ENCODE data around the gene MICALL2.
"Not testable (repeated sequence)": the region's sequence is repeated elsewhere in the genome, so short reads cannot be mapped to it uniquely, and the experiment has no call there.

The MICALL2 gene

GRCh38 chr7:1445341-1445740 is 13.9 kb downstream of the MICALL2 start:
- no peak for TF ChIP-seq CTCF (IDR thresholded peaks at IDR 0.05; ENCODE audit: control insufficient read depth, extremely low read depth, insufficient read depth)
- H3K4me3 ChIP-seq (ENCODE audit: low read depth, low read length) = no peak overlapping the region
- no peak for DNase-seq (ENCODE audit: low read depth)

GRCh38 chr7:1444925-1445322 is 14.3 kb downstream of the MICALL2 start:
- no peak for TF ChIP-seq CTCF (IDR thresholded peaks at IDR 0.05; ENCODE audit: control insufficient read depth, extremely low read depth, insufficient read depth)
- DNase-seq (ENCODE audit: low read depth) = no peak
- H3K4me3 ChIP-seq (ENCODE audit: low read depth, low read length) = no peak overlapping the region

- no peak overlapping the region for H3K4me3 ChIP-seq (ENCODE audit: low read depth, low read length)
- TF ChIP-seq CTCF (IDR thresholded peaks at IDR 0.05; ENCODE audit: control insufficient read depth, extremely low read depth, insufficient read depth) = no peak
- DNase-seq (ENCODE audit: low read depth) = no peak
These were observed 14.9 kb downstream of the MICALL2 start for GRCh38 chr7:1444214-1444924.

DNA sequence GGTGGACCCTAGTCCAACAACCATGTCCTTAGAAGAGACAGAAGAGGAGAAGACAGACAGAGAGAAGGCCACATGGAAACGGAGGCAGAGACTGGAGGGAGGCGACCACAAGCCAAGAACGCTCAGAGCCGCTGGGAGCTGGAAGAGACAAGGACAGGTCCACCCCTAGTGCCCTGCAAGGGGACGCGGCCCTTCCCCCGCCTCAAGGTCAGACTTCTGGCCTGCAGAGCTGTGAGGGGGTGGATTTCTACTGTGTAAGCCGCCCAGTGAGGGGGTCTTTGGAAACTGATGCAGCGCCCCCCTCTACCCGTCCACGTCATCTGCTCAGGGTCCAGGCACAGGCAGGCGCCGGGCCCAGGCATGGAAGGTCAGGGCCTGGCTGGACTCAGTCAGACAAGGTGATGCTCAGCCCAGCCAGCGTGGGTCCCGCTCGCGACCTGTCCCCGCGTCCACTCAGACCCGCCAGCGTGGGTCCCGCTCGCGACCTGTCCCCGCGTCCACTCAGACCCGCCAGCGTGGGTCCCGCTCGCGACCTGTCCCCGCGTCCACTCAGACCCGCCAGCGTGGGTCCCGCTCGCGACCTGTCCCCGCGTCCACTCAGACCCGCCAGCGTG is 15.6 kb downstream of the MICALL2 start:
- H3K4me3 ChIP-seq (ENCODE audit: low read depth, low read length); DNase-seq (ENCODE audit: low read depth): not testable (repeated sequence)

DNA sequence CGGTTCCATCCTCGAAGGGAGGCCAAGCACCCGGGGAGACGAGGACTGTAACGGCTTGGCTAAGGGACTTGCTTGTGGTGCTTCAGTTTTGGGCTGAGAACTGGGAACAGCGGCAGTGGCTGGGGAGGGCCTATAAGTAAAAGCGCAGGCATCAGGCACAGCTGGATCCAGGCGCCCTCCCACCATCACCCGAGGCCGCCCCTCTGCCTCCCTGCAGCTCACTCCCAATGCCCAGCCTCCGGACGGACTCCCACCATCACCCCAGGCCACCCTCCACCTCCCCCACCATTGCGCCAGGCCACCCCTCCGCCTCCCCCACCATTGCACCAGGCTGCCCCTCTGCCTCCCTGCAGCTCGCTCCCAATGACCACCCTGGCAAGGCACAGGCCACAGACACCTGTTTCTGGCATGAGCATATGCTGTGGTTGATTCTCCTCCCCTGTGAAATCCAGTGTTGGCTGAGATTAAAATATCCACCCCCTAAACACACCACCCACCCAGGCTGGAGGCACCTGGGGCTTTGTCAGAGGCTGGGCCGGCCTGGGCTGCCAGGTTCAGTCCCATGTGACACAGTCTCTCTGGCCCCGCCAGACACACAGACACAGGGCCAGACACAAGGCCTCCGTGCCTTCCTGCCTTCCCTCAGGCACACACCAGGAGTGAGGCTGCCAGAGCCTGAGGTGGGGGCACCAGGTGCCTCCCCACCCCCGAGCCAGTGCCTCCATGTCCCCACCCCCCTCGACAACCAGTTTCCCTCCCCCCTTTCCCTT is 16.7 kb downstream of the MICALL2 start:
- TF ChIP-seq CTCF (IDR thresholded peaks at IDR 0.05; ENCODE audit: control insufficient read depth, extremely low read depth, insufficient read depth) = no peak
- no peak overlapping the region for H3K4me3 ChIP-seq (ENCODE audit: low read depth, low read length)
- DNase-seq (ENCODE audit: low read depth) = no peak

DNA sequence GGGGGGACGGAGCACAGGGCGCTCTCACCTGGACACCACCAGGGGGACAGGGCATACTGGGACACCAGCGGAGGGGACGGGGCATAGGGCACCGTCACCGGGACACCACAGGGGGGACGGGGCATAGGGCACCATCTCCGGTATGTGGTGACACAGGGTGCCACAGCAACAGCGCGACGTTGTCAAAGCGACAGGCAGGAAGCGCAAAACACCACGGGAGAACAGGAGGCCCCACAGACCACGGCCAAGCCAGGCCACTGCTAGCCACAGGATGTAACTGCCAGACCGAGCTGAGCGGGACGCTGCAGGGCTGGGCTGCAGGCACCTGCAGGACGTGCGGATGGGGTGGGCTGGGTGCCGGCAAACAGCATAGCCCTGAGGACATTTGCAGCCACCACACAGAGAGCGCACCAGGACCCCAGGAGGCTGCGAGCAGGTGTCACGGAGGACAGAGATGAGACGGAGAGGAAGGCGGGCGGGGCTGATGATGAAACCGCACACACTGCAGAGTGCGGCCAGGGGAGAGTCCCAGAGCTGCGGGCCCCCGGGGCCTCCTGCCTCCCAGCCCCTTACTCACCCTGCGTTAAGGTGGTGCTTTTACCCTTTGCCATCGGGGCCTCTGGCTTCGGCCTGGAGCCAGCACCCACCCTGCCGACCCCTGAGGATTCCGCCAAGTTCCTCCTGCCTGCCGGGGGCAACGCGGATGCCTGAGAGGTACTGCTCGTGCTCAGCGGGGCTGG is 17.5 kb downstream of the MICALL2 start:
- H3K4me3 ChIP-seq (ENCODE audit: low read depth, low read length) = no peak overlapping the region
- TF ChIP-seq CTCF (IDR thresholded peaks at IDR 0.05; ENCODE audit: control insufficient read depth, extremely low read depth, insufficient read depth) = no peak
- no peak for DNase-seq (ENCODE audit: low read depth)

DNA sequence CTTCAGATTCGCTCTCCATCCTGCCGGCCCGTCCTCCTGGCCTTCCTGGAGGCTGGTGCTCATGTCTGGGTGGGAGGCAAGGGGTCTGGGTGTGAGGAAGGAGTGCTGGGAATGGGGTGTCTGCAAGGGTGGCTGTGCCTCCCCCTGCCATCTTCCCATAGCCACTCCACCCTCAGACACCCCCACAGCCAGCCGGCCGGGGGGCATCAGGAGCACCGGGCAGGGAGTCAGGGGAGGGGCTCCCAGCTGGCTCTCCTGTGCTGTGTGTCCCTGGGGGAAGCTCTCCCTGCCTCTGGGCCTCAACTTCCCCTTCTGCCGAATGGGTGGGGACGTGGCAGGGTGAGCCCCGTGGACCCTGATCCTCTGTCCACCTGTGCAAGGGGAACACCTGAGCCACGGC is 18.6 kb downstream of the MICALL2 start:
- DNase-seq (ENCODE audit: low read depth) = no peak
- TF ChIP-seq CTCF (IDR thresholded peaks at IDR 0.05; ENCODE audit: control insufficient read depth, extremely low read depth, insufficient read depth) = no peak
- H3K4me3 ChIP-seq (ENCODE audit: low read depth, low read length) = no peak overlapping the region
